ENCODE measurements around the gene SLAMF9.

SLAMF9 gene

DNA sequence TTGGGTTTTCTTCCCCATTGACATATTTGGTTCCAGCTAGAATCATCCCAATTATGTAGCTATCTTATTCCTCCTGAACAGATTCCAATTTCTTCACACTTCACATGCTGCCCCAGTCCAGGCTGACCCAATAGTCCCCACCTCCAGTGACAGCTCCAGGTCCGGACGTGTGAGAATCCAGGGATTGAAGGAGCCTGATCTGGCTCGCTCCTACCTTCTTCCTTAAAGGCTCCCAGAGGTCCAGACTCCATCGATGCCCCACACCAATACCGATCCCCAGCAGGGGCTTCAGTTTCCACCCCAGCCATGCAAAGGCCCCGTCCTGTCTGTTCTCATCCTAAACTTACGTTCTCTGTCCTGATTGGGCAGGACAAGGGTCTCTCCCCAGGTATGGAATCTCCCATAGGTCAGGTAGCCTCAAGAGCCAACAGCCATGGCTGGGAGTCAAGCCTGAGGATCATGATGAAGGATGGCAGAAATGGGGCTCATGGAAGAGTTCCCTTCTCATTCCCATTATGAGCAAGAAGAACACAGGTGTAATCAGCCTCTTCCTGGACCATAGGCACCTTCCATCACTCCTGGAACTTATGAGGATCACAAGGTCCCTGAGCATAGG lies 20.4 kb upstream of the SLAMF9 start:
- DNase-seq, result no peak

DNA sequence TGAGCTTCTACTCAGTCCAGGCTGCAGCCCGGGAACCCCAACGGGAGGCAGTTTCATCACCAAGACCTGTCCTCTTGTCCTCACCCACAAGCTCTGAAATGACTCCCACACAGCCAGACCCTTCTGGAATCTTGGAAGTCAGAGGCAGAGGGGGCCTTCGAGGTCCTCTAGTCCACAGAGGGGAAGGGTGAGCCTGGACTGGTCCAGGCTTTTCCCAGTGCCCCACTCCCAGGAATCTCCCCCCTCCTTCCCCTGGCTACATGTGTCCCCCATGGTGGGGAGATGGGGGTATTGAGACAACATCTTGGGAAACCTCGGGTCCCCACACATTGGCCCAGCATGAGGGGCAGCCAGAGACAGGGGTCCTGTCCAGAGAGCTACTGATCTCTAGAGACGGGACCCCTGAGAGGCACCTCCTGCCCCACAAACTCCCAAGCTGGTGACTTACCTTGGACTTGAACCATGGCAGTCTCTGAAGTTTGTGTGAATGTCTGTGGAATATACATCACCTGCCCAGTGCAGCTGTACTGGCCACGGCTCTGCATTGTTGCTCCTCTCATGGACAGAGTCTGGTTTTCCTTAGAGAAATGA lies 19.4 kb upstream of the SLAMF9 start:
- DNase-seq, result no peak

DNA sequence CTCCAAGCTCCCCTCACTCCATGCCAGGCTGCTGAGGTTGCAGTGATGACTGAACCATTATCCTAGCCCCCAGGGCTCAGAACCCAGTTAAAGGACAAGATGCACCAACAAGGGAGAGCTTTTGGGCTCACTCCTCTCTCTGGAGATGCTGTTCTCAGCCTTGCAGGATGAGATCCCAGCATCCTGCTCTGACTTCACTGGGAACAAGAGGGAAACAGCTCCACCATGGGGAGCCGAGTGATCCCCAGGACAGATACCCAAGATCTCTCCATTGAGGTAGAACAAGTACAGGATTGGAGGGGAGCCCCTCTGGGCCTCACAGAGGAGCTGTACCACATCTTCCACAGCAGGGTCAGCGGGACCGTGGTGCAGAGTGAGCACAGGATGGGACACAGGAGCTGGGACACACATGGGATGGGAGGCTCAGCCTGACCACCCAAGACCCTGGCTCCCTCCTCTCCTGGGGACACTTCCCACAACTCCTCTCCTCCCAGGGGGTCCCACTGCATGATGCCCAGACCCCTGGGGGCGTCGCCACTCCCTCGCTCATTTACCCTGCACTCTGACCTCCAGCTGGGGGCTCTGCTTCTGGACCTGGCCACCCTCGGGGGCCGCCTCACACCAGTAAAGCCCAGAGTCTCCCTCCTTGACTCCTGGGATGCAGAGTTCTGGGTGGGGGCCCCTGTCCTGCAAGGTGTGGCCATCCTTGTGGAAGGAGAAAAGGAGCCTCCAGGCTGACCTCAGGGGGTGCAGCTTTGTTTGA lies 18.6 kb upstream of the SLAMF9 start:
- no peak for DNase-seq

DNA sequence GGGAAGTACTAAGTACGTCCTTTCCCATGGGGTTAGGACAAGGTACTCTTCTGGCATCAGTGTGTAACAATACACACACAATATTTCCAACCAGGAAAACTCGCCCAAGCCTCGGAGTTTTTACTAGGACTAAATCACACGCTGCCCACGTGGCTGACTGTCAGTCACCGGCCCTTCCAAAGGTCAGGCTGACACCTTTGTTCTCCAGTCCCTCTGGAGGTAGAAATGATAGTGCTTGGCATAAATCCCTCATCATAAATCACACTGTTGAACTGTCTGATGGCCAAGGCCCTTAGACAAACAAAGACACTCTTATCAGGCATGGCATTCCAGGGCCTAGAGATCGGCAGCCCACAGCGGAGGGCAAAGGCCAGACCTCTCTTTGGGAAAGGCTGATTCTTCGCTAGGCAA lies 16.9 kb upstream of the SLAMF9 start:
- DNase-seq, result peak; percentile 39

DNA sequence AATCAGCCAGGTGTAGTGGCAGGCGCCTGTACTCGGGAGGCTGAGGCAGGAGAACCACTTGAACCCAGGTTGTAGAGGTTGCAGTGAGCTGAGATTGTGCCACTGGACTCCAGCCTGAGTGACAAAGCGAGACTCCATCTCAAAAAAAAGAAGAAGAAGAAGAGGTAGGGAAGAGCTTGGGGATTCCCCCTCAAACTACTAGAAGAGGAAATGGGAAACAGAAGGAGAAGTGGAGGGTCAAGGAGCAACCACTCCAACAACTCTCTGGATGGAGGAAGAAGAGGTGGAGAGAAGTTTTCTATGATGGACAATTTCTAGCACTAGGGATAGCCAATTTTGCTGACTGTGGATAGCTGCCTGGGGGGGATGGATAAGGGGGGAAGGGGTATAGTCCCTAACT lies 14.9 kb upstream of the SLAMF9 start:
- DNase-seq, result no peak

DNA sequence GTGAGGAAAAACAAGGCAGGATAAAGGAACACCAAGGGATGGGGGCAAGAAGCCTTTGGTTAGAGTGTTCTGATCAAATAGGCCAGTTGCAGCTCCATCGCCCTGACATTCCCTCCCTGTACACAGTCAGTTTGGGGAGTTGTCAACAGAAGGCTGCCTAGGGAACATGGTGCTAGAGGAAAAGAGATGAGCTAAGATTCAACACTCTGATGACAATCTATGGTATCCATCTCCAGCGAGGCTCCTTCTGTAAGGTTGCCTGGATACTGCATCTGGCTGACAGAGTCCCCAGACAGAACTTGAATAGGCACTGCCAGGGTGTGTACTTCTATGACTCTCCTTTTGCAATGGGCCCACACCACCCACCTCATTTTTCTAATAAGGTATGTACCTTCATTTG lies 11.2 kb upstream of the SLAMF9 start:
- DNase-seq, result no peak

DNA sequence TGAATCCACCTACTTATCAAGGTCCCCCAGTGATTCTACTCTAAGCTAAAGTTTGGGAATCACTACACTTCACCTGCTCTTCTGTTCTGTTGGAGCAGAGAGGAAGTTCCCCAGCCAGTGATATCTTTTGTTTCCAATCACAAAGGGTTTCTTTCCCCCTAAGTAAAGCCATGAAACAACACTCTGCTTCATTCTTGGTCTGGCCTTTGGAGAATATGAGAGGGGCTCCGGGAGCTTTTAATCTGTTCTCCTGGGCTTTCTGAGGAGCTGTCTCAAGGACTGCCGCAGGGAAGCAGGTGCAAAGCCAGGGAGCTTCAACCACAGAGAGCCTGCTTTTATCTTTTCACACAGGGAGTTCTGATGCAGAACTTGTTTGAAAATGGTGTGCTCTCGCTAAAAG lies 10.1 kb upstream of the SLAMF9 start:
- DNase-seq, result no peak

DNA sequence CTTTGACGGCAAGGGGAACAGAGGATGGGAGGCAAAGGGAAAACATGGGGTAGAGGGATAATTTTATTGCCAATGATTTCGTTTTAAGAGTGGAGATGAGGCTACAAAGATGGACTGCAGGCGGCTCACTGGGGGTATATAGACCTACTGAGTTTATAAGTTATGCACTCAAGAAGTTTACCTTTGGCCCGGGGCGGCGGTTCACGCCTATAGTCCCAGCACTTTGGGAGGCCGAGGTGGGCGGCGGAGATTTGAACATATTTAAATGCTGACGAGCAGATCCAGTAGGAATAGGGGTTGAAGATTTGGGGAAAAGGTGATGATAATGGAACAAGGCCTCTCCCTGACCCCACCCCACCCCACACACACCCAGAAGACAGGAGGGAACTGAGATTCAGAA lies 8.1 kb upstream of the SLAMF9 start:
- DNase-seq, result no peak

DNA sequence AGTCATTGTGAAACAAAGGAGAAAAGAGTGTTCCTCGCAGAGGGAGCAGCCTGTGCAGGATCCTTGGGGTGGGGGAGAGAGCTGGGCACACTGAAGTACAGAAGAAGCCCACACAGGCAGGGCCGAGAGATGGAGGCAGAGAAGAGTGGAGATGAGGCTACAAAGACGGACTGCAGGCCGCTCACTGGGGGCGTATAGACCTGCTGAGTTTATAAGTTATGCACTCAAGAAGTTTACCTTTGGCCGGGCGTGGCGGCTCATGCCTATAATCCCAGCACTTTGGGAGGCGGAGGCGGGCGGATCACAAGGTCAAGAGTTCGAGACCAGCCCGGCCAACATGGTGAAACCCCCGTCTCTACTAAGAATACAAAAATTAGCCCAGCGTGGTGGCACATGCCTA lies 7.6 kb upstream of the SLAMF9 start:
- no peak for DNase-seq

DNA sequence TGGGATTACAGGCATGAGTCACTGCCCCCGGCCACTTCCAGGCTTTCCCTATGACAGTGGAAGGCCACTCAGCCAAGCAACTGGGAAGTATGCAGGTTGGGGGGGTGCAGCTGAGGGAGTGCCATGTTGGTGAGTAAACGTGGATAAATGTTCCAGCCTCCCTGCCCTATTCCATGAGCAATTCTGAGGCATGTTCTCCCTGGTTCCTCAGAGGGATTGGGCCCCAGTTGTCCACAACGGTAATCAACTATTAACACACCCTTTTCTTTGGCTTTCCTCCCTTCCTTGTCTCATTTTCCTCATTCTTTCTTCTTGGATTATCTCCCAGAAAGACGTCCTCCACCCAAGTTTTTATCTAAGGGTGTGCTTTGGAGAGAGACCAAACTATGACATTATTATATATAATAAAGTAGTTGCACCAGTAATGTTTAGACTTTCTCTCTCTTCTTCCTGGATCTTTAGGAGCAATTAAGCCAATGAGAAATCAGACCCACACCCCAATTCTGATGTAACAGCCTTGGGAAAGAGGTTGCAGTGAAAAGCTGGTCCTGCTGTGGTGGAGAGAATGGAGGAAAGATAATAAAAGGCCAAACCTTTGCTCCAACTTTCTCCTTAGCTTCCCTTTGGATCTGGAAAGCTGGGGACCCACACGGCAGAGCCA lies 6.8 kb upstream of the SLAMF9 start:
- no peak for DNase-seq

DNA sequence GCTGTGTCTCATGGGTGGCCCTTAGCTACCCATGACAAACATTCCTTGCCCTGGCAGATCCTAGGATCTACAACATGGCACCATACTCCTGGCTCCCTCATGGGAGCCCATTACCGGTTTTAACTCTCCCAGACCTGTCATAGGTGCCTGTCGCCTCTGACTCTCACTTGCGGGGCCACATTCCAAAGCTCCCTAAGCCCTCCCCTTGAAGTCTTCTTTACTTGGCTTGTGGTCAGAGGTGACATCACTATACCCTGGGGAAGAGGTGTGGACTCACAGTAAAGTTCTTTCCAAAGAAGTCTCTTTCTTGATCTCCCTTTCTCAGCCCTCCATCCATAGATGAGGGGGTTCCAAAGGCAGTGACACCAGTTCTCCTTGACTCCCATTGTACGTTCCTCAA lies 5.4 kb upstream of the SLAMF9 start:
- no peak for DNase-seq

DNA sequence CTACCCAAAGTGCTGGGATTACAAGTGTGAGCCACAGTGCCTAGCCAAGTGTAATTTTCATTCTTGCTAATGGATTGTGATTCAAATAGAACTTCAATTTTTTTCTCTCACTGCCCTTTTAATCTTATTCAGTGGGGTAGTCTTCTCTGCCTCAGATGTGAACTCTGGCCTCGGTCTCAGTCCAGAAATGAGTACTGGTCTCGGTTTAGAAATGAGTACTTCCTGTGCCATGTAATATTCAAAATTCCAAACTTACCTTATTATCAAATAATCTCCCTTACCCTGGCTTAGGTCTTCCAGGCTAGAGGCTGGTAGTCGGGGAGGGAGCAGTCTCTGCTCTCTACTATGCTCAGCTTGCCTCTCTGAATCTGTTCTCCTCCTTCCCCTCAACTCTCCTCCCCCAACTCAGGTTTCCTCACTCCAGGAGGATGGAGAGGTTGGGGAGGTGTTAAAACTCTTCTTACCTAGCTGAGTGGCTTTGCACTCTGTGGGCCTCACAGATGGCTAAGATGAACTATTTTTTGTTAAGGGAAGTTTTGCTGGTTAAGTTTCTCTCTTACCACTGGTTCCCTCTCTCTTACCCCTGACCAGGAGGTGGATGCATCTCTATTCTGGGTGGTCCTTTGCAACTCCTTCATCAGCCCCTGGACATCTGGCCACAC lies 4.8 kb upstream of the SLAMF9 start:
- DNase-seq, result no peak

DNA sequence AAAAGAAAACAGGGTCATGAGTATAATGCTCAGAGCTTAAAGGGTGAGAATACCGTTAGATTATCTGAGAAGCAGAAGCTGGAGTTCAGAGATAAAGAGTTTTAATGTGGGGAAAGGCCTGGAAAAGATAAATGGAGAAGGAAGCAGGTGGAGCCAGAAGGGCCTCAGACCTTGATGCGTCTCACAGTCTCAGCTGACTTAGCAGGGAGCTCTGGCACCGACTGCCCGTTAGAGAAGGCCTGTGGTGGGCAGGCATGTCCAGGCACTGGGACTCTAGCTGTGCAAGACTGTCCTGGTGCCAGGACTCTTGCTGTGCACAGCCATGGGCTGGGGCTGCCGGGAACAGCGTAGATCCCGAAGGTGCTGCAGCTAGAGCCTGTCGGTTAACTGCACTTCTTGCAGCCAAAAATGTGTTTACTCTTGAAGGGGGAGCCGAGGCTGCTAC lies 3.8 kb upstream of the SLAMF9 start:
- no peak for DNase-seq

DNA sequence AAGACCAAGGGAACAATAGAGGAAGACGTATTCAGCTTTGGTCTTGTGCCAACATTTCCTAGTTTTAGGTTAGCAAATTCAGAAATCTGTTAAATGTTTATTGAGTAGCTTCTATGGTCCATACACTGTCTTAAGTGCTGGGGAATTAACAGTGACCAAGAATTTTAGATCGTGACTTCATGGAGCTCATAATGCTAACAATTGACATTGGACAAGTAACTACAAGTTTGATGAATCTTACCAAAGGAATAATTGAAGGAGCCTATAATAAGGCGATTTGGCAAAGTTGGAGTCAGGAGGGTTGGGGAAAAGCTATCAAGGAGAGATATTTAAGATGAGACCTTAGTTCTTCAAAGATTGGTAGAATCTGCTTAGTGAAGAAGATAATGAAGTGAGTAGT lies 1.4 kb upstream of the SLAMF9 start:
- no peak for DNase-seq

DNA sequence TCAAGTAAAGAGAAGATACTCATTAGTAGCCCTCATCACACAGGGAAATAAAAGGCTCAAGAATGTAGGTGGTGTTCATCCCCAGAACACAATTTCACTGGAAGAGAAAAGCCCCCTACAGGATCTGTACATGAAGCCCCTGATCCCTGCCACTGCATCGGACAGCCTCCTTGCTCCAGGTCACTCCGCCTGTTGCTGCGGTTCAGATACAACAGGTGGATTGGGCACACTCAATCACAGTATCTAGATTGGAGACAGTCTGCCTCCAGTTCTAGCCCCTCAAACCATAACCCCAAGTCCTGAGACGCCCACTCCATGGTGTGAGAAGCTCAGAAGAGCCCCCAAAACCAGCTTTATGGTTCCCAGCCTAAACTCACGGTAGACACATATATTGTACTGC lies 1.1 kb downstream of the SLAMF9 start:
- no peak for DNase-seq

DNA sequence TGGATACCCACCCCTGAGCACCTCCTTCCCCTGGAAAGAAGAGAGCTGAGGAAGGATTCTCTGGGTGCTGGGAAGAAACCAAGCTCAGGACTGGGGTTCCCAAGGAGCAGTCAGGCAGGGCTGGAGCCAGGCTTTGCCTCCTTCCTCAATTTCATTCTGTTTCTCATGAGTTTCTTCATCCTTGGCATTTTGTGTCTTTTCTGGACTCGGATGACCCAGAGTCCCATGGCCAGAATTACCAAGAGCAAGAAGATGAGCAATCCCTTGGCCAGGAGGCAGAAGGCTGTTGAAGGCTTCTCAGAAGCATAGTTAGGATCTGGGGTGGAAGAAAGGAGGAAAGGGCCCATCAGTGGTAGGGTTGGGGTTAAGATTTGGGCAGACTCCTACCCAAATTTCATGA lies 2.5 kb downstream of the SLAMF9 start:
- DNase-seq, result no peak

DNA sequence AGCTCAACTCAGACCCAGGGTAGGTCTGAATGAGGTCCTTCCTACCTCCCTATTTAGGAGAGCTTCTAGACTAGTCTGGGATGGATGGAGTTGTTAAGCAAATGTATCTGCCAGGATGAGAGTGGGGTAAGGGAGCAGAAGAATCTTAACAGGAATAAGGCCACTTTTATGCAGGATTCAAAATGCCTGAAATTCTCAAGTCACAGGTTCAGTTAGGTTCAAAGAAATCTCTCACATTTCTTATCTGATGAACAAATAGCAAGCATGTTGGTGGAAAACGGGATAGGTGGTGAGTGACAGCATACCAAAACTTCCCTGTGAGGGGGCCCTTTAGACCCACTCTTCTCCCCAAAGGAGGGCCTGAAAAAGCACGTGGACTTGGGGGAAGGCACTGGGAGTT lies 3.0 kb downstream of the SLAMF9 start:
- no peak for DNase-seq

DNA sequence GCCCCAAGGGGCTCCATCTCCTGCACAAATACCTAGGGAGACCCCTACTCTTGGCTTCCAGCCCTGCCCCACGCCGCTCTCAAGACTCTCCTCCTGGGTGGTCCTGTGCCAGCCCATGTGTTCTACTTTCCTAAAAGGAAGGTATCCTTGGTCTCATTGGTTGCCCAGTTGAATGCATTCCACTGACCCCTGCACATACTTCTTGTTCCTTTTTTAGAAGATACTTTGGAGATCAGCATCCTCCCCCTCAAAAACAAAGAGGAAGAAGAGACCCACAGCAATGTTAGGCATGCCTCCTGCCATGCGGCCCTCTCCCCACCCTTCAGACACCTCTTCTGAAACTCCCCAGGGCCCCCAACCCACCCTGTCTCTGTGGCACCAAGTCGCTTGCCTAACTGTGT lies 4.1 kb downstream of the SLAMF9 start:
- no peak for DNase-seq

DNA sequence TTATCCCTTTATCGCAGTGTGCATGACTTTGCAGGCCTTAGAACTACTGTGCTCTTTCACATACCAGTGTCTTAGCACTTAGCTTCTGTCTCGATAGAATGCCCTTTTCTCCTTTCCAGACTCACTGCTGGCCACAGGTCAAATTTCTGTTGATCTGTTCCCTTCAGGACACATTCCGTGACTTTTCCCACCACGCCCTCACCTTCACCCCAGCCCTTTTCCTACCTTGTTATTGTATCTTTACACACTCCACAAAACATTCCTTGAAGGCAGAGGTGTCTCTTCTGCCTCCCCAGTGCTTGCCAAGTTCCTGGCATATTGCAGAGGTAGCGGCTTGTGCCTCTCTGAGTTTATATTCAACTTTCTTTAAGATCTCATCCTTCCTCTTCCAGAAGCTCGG lies 4.9 kb downstream of the SLAMF9 start:
- DNase-seq, result no peak

DNA sequence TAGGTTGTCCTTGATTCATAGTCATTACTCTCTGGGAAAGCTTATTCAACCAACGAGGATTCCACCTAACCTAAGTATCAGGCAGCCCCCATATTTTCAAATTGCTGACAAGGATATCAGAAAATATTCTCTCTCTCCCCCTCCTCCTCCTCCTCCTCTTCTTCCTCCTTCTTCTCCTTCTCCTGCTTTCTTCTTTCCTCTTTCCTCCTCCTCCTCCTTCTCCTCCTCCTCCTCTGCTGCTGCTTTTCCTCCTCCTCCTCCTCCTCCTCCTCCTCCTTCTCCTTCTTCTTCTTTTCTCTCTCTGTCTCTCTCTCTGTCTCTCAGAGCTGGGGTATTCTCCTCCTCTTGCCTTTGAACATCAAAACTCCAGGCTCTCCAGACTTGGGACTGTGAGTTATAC lies 6.1 kb downstream of the SLAMF9 start:
- DNase-seq, result no peak

DNA sequence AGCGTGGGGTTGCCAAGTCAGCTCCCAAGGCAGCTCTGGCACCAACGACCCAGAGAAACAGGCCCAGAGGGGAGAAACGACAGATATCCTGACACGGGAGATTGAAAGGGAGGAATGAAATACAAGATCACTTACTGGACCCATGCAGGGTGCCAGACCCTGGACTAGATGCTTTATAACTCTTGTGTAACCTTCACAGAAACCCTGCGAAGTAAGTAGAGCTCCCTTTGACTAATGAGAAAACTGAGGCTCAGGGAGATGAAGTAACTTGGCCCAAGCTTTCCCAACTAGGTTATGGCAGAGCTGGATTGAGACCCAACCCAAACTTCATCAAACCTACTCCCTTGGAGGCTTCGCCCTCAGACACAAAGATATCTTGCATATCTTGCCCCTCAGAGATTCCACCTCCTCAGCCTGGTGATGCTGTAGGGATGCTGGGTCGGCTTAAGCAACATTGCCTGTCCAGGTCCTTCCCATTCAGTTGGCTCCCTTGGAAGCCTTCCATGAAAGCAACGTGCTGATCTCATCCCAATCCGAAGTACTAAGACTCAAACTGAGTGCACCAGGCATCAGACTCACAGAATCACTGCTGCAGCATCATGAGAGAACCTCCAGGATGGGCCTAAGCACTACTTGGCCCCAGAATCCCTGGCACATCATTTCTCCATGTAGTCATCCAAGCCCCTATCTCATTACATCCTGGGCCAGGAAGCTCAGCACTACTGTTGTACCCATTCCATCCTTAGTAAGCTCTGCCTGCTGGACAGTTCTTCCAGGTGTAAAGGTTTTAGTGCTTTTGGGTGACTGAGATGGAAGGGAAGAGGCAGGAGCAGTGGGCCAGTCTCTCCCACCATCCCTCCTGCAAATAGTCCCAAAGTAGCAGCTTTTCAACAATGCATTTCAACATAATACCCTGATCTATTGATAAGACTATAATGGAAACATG lies 7.5 kb downstream of the SLAMF9 start:
- no peak for DNase-seq

Measured in DMS153 (cell line).